Liver (tissue), 3 donors: ENCODE results near the gene ALAS1.

ENCODE experiments used
- GABPA ChIP-seq, 2 donors: IDR thresholded peaks in 1 of 2; conservative IDR thresholded peaks in 1 of 2; 2 replicates each; pipeline ENCODE4 v1.6.1; 2016; ENCODE audit warnings: antibody characterized with exemption in 2 of 2, mild to moderate bottlenecking in 1 of 2, moderate library complexity in 1 of 2
- RXRA ChIP-seq, 2 donors: IDR thresholded peaks; 2 replicates each; pipeline ENCODE4 v1.6.1; 2017 to 2018; ENCODE audit warnings: antibody characterized with exemption in 2 of 2, mild to moderate bottlenecking in 1 of 2
- TF ChIP-seq, protein P1 (sequence below): fragments of 150-350 bp; IDR thresholded peaks from 2 replicates; pipeline ENCODE4 v1.5.1; 2017; ENCODE audit warnings: improper control_type of control experiment, low read depth, low read length; ENCODE audit not compliant: missing input control
- TF ChIP-seq, protein P2 (sequence below): IDR thresholded peaks from 2 replicates; pipeline ENCODE4 v1.6.1; 2016; ENCODE audit warnings: antibody characterized with exemption, mild to moderate bottlenecking
- TF ChIP-seq, protein P3 (sequence below): IDR thresholded peaks from 2 replicates; pipeline ENCODE4 v1.6.1; 2016; ENCODE audit warnings: antibody characterized with exemption
- donor health status: healthy.
- donor health status: healthy.

DNA sequence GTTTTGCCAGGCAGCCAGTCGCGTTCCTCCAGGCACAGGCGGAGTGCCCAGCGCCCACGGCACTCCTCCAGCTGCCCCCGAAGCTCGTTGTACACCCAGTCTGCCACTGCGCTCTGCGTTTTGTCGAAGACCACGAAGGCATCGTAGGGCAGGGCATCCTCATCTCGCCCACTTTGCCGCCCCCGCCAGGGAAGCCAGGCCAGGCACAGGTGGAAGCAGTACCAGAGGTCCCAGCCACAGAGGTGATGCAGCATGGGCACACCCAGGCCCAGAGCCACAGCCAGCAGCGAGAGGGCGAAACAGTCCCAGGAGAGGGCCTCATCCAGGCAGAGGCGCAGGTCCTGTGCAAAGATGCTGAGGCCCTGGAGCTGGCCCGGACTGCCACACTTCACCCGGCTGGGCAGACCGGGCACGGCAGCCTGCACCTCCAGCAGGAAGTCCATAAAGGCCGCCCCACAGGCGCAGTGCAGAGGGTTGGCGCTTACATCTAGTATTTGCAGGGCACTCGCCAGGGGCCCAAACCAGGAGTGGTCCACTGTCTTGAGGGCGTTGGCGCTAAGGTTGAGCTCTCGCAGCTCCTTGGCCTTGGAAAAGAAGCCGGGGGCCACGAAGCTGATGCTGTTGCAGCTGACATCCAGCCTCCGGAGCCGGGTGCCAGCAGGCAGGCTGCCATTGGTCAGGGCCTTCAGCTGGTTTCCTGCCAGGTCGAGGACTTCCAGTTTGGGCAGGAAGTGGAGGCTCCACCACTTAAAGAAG is 23.8 kb downstream of the ALAS1 start:
- TF ChIP-seq, protein P1, sequence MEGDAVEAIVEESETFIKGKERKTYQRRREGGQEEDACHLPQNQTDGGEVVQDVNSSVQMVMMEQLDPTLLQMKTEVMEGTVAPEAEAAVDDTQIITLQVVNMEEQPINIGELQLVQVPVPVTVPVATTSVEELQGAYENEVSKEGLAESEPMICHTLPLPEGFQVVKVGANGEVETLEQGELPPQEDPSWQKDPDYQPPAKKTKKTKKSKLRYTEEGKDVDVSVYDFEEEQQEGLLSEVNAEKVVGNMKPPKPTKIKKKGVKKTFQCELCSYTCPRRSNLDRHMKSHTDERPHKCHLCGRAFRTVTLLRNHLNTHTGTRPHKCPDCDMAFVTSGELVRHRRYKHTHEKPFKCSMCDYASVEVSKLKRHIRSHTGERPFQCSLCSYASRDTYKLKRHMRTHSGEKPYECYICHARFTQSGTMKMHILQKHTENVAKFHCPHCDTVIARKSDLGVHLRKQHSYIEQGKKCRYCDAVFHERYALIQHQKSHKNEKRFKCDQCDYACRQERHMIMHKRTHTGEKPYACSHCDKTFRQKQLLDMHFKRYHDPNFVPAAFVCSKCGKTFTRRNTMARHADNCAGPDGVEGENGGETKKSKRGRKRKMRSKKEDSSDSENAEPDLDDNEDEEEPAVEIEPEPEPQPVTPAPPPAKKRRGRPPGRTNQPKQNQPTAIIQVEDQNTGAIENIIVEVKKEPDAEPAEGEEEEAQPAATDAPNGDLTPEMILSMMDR: no peak
- TF ChIP-seq RXRA (IDR thresholded peaks at IDR 0.05) (no peak), GABPA (IDR thresholded peaks at IDR 0.05 in 1 of 2, conservative IDR thresholded peaks at IDR 0.05 in 1 of 2) (no peak)
- TF ChIP-seq, protein P2, sequence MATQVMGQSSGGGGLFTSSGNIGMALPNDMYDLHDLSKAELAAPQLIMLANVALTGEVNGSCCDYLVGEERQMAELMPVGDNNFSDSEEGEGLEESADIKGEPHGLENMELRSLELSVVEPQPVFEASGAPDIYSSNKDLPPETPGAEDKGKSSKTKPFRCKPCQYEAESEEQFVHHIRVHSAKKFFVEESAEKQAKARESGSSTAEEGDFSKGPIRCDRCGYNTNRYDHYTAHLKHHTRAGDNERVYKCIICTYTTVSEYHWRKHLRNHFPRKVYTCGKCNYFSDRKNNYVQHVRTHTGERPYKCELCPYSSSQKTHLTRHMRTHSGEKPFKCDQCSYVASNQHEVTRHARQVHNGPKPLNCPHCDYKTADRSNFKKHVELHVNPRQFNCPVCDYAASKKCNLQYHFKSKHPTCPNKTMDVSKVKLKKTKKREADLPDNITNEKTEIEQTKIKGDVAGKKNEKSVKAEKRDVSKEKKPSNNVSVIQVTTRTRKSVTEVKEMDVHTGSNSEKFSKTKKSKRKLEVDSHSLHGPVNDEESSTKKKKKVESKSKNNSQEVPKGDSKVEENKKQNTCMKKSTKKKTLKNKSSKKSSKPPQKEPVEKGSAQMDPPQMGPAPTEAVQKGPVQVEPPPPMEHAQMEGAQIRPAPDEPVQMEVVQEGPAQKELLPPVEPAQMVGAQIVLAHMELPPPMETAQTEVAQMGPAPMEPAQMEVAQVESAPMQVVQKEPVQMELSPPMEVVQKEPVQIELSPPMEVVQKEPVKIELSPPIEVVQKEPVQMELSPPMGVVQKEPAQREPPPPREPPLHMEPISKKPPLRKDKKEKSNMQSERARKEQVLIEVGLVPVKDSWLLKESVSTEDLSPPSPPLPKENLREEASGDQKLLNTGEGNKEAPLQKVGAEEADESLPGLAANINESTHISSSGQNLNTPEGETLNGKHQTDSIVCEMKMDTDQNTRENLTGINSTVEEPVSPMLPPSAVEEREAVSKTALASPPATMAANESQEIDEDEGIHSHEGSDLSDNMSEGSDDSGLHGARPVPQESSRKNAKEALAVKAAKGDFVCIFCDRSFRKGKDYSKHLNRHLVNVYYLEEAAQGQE: no peak
- TF ChIP-seq, protein P3, sequence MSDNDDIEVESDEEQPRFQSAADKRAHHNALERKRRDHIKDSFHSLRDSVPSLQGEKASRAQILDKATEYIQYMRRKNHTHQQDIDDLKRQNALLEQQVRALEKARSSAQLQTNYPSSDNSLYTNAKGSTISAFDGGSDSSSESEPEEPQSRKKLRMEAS: no peak
